Ascending aorta (tissue), 2 donors: ENCODE measurements around the gene PLPP1. TPM values are rescaled to one million over a fixed set of nuclear protein-coding genes. Genes with fewer than 3 reads are reported as not detected.

Experiments used
- DNase-seq, 2 donors: peaks; one replicate each; pipeline ENCODE4 v3.0.0-alpha.2; 2019; ENCODE audit warnings: low spot score in 2 of 2
- H3K27ac ChIP-seq, 2 donors: fragments of 200-600 bp; sonication (generic); one replicate each; pipeline ENCODE4 v1.5.1; 2016 to 2017; ENCODE audit warnings: mild to moderate bottlenecking in 1 of 2
- H3K27me3 ChIP-seq: fragments of 200-600 bp; sonication (generic); one replicate; pipeline ENCODE4 v1.5.1; 2017
- H3K36me3 ChIP-seq, 2 donors: fragments of 200-600 bp; sonication (generic); one replicate each; pipeline ENCODE4 v1.5.1; 2016
- H3K4me1 ChIP-seq, 2 donors: fragments of 200-600 bp; sonication (generic); one replicate each; pipeline ENCODE4 v1.5.1; 2016 to 2017; ENCODE audit warnings: mild to moderate bottlenecking in 1 of 2
- H3K4me3 ChIP-seq, 2 donors: fragments of 200-600 bp; sonication (generic); one replicate each; pipeline ENCODE4 v1.5.1; 2016 to 2017; ENCODE audit warnings: mild to moderate bottlenecking in 1 of 2
- H3K9me3 ChIP-seq, 2 donors: fragments of 200-600 bp; sonication (generic); one replicate each; pipeline ENCODE4 v1.5.1; 2016
- CTCF ChIP-seq, 3 experiments: fragments of 200-600 bp in 2 of 3; fragments of 450-650 bp in 1 of 3; sonication (generic) in 2 of 3; IDR thresholded peaks; one replicate each; pipeline ENCODE4 v1.5.1; 2016 to 2019; ENCODE audit warnings: antibody characterized with exemption in 3 of 3, mild to moderate bottlenecking in 1 of 3, moderate library complexity in 1 of 3
- intact Hi-C: fragments of 100-400 bp; cut with DNase I; formaldehyde crosslinking; loops from one replicate; pipeline ENCODE4 v1.15.1; 2023
- total RNA-seq: library from RNA; depleted of rRNA; stranded (reverse); fragments of >200 nt; gene quantifications from one replicate; pipeline ENCODE4 v1.1.0, GENCODE V29; 2016

The PLPP1 gene
- total RNA-seq, 1 donor from 2014 or later = 1,314 TPM

- Histone ChIP-seq H3K9me3 (peaks cover 0 to 5% of the 10 kb centered on the region in 2 donors), H3K4me1 (peaks cover 14 to 36% of the 10 kb centered on the region in 2 donors), H3K27ac (peak overlapping the region; percentile 87 to 92), H3K4me3 (no peak overlapping the region), H3K36me3 (peaks cover 16 to 26% of the 10 kb centered on the region in 2 donors), H3K27me3 (no peaks in the 10 kb centered on the region)
- DNase-seq = no peak
- intact Hi-C loops = loop anchor here (1.0 to 10.0 kb wide), 3 partner anchors 97 to 227 kb away; no protein-coding TSS in a partner anchor
- TF ChIP-seq CTCF (IDR thresholded peaks at IDR 0.05) = no peak
These were observed 96.9 kb downstream of the PLPP1 start for GRCh38 chr5:55437859-55438206.

GRCh38 chr5:55437452-55437851, 97.3 kb downstream of the PLPP1 start:
- Histone ChIP-seq H3K4me3 (no peak overlapping the region), H3K27me3 (no peaks in the 10 kb centered on the region), H3K4me1 (peaks cover 14 to 36% of the 10 kb centered on the region in 2 donors), H3K27ac (peak overlapping the region; percentile 87 to 92), H3K36me3 (peaks cover 16 to 26% of the 10 kb centered on the region in 2 donors), H3K9me3 (peaks cover 0 to 6% of the 10 kb centered on the region in 2 donors)
- intact Hi-C loops = loop anchor here (5.0 to 10.0 kb wide), 2 partner anchors 165 to 227 kb away; no protein-coding TSS in a partner anchor
- TF ChIP-seq CTCF (IDR thresholded peaks at IDR 0.05) = no peak
- DNase-seq = no peak

- intact Hi-C loops = loop anchor here (10.0 kb wide), 1 partner anchor 232 kb away; no protein-coding TSS in a partner anchor
- TF ChIP-seq CTCF (IDR thresholded peaks at IDR 0.05) = no peak
These were observed 102.2 kb downstream of the PLPP1 start for GRCh38 chr5:55432549-55432948.

GRCh38 chr5:55429613-55430253, 105.0 kb downstream of the PLPP1 start:
- Histone ChIP-seq H3K27me3 (no peaks in the 10 kb centered on the region), H3K9me3 (peaks cover 0 to 6% of the 10 kb centered on the region in 2 donors), H3K27ac (peak overlapping the region; percentile 14 to 63), H3K4me3 (no peak overlapping the region), H3K4me1 (peaks cover 0 to 16% of the 10 kb centered on the region in 2 donors), H3K36me3 (peaks cover 23 to 44% of the 10 kb centered on the region in 2 donors)
- no peak for TF ChIP-seq CTCF (IDR thresholded peaks at IDR 0.05)
- intact Hi-C loops = loop anchor here (5.0 to 10.0 kb wide), 2 partner anchors 235 to 263 kb away; no protein-coding TSS in a partner anchor
- no peak for DNase-seq

More at GRCh38 chr5:55432549-55432948, 102.2 kb downstream of the PLPP1 start:
- Histone ChIP-seq H3K36me3 (peaks cover 14 to 36% of the 10 kb centered on the region in 2 donors), H3K4me3 (no peak overlapping the region), H3K27me3 (no peaks in the 10 kb centered on the region), H3K4me1 (peaks cover under 1 to 21% of the 10 kb centered on the region in 2 donors), H3K9me3 (peaks cover 0 to 6% of the 10 kb centered on the region in 2 donors), H3K27ac (peak overlapping the region in 1 of 2 donors; percentile 11)
- DNase-seq = no peak

- peaks cover 0 to 6% of the 10 kb centered on the region in 2 donors for H3K9me3 ChIP-seq
- no peaks in the 10 kb centered on the region for H3K27me3 ChIP-seq
- H3K36me3 ChIP-seq = peaks cover 28 to 45% of the 10 kb centered on the region in 2 donors
- peak overlapping the region; percentile 14 to 63 for H3K27ac ChIP-seq
- intact Hi-C loops = loop anchor here (5.0 kb wide), 1 partner anchor 263 kb away; no protein-coding TSS in a partner anchor
- no peak for TF ChIP-seq CTCF (IDR thresholded peaks at IDR 0.05)
- H3K4me1 ChIP-seq = peaks cover 0 to 16% of the 10 kb centered on the region in 2 donors
- no peak overlapping the region for H3K4me3 ChIP-seq
- no peak for DNase-seq
These were observed 105.5 kb downstream of the PLPP1 start for GRCh38 chr5:55429221-55429612.
